Measurements from ENCODE around the gene CCP110. TPM values are rescaled to one million over a fixed set of nuclear protein-coding genes. Genes with fewer than 3 reads are reported as not detected.
A peak's percentile ranks its signal among the peaks of the same experiment; 100 is the strongest.

The CCP110 gene
- total RNA-seq = 8.9 TPM

- DNase-seq (ENCODE audit: low read depth in 2 of 3, low spot score in 2 of 3) = peak; percentile 82 to 98 (median 96)
These were observed at the start of gene CCP110 for GRCh38 chr16:19523559-19524355. Gene CCP110, plus strand, starts transcription at chr16:19523942. Its CDS starts 3,940 bp downstream, at chr16:19527882.

GRCh38 chr16:19474617-19475016 is 49.1 kb upstream of the CCP110 start:
- DNase-seq (ENCODE audit: low read depth in 2 of 3, low spot score in 2 of 3) = no peak

- no peak for DNase-seq (ENCODE audit: low read depth in 2 of 3, low spot score in 2 of 3)
These were observed 45.2 kb upstream of the CCP110 start for GRCh38 chr16:19478505-19478904.

GRCh38 chr16:19479302-19479721 is 44.4 kb upstream of the CCP110 start:
- no peak for DNase-seq (ENCODE audit: low read depth in 2 of 3, low spot score in 2 of 3)

- DNase-seq (ENCODE audit: low read depth in 2 of 3, low spot score in 2 of 3) = no peak
These were observed 42.4 kb upstream of the CCP110 start for GRCh38 chr16:19481296-19481695.

GRCh38 chr16:19481769-19482168 is 42.0 kb upstream of the CCP110 start:
- DNase-seq (ENCODE audit: low read depth in 2 of 3, low spot score in 2 of 3) = no peak

GRCh38 chr16:19482291-19482690 is 41.5 kb upstream of the CCP110 start:
- no peak for DNase-seq (ENCODE audit: low read depth in 2 of 3, low spot score in 2 of 3)

GRCh38 chr16:19484096-19484495 is 39.6 kb upstream of the CCP110 start:
- no peak for DNase-seq (ENCODE audit: low read depth in 2 of 3, low spot score in 2 of 3)

- no peak for DNase-seq (ENCODE audit: low read depth in 2 of 3, low spot score in 2 of 3)
These were observed 38.1 kb upstream of the CCP110 start for GRCh38 chr16:19485611-19486010.

GRCh38 chr16:19486051-19486450 is 37.7 kb upstream of the CCP110 start:
- DNase-seq (ENCODE audit: low read depth in 2 of 3, low spot score in 2 of 3) = no peak

GRCh38 chr16:19486750-19487325 is 36.9 kb upstream of the CCP110 start:
- DNase-seq (ENCODE audit: low read depth in 2 of 3, low spot score in 2 of 3) = no peak

GRCh38 chr16:19488213-19488640 is 35.5 kb upstream of the CCP110 start:
- no peak for DNase-seq (ENCODE audit: low read depth in 2 of 3, low spot score in 2 of 3)

- DNase-seq (ENCODE audit: low read depth in 2 of 3, low spot score in 2 of 3) = no peak
These were observed 33.1 kb upstream of the CCP110 start for GRCh38 chr16:19490619-19491018.

GRCh38 chr16:19497176-19497575 is 26.6 kb upstream of the CCP110 start:
- DNase-seq (ENCODE audit: low read depth in 2 of 3, low spot score in 2 of 3) = no peak

- no peak for DNase-seq (ENCODE audit: low read depth in 2 of 3, low spot score in 2 of 3)
These were observed 24.7 kb upstream of the CCP110 start for GRCh38 chr16:19499006-19499405.

- no peak for DNase-seq (ENCODE audit: low read depth in 2 of 3, low spot score in 2 of 3)
These were observed 24.3 kb upstream of the CCP110 start for GRCh38 chr16:19499481-19499880.

GRCh38 chr16:19502395-19503131 is 21.2 kb upstream of the CCP110 start:
- peak in 2 of 3 donors; percentile 78 to 84 for DNase-seq (ENCODE audit: low read depth in 2 of 3, low spot score in 2 of 3)

- DNase-seq (ENCODE audit: low read depth in 2 of 3, low spot score in 2 of 3) = no peak
These were observed 20.2 kb upstream of the CCP110 start for GRCh38 chr16:19503461-19504075.

- DNase-seq (ENCODE audit: low read depth in 2 of 3, low spot score in 2 of 3) = no peak
These were observed 18.0 kb upstream of the CCP110 start for GRCh38 chr16:19505600-19506303.

- DNase-seq (ENCODE audit: low read depth in 2 of 3, low spot score in 2 of 3) = no peak
These were observed 16.8 kb upstream of the CCP110 start for GRCh38 chr16:19506965-19507364.

Data from hematopoietic multipotent progenitor cell (in vitro differentiated cells).